Measurements from ENCODE around the gene ACRBP.

GRCh38 chr12:6618483-6619225 is 28.6 kb downstream of the ACRBP start:
- no peak for TF ChIP-seq CTCF (IDR thresholded peaks at IDR 0.05; ENCODE audit: borderline replicate concordance, extremely low read depth, low read length, poor library complexity, severe bottlenecking)
- TF ChIP-seq EZH2 (IDR thresholded peaks at IDR 0.05; ENCODE audit: borderline replicate concordance, low read depth, low read length, severe bottlenecking), result no peak

Measured in DND-41 (cell line).